ENCODE measurements around the gene P3H1.
"Not testable (repeated sequence)": the region's sequence is repeated elsewhere in the genome, so short reads cannot be mapped to it uniquely, and the experiment has no call there.

P3H1 gene, protein sequence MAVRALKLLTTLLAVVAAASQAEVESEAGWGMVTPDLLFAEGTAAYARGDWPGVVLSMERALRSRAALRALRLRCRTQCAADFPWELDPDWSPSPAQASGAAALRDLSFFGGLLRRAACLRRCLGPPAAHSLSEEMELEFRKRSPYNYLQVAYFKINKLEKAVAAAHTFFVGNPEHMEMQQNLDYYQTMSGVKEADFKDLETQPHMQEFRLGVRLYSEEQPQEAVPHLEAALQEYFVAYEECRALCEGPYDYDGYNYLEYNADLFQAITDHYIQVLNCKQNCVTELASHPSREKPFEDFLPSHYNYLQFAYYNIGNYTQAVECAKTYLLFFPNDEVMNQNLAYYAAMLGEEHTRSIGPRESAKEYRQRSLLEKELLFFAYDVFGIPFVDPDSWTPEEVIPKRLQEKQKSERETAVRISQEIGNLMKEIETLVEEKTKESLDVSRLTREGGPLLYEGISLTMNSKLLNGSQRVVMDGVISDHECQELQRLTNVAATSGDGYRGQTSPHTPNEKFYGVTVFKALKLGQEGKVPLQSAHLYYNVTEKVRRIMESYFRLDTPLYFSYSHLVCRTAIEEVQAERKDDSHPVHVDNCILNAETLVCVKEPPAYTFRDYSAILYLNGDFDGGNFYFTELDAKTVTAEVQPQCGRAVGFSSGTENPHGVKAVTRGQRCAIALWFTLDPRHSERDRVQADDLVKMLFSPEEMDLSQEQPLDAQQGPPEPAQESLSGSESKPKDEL

DNA sequence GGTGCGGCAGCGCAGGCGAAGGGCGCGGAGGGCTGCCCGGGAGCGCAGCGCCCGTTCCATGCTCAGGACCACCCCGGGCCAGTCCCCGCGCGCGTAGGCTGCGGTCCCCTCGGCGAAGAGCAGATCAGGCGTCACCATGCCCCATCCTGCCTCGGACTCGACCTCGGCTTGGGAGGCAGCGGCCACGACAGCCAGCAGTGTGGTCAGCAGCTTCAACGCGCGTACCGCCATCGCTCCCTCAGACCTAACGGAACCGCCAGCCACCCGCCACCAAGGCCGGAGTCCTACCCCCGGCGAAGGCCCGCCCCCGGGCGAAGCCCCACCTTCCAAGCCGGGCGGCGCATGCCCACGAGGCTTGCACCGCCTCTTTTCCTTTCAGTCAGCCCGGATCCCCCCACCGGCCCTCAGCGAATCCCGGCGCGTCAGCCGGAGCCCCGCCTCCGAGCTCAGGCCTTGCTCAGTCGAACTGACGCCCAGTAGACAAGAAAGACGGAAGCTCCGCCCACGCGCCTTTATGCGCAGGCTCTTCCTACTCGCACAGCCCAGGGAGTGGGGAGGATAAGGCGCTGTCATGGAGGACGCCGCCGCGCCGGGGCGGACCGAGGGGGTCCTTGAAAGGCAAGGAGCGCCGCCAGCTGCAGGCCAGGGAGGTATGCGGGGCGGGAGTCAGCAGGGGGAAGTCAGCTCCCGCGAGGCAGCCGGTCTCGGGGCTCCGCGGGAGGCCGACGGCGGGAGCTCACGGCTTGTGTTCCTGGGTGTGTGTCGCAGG lies at the start of gene P3H1, which contains the start of gene C1orf50:
Gene P3H1, minus strand, starts transcription at position 288 of the 769 bp plus-strand sequence. Its CDS starts 57 bp downstream, at position 231.
Gene C1orf50, plus strand, starts transcription at position 509 of the 769 bp plus-strand sequence. Its CDS starts 63 bp downstream, at position 572.
- DNase-seq, result peak; percentile 98

DNA sequence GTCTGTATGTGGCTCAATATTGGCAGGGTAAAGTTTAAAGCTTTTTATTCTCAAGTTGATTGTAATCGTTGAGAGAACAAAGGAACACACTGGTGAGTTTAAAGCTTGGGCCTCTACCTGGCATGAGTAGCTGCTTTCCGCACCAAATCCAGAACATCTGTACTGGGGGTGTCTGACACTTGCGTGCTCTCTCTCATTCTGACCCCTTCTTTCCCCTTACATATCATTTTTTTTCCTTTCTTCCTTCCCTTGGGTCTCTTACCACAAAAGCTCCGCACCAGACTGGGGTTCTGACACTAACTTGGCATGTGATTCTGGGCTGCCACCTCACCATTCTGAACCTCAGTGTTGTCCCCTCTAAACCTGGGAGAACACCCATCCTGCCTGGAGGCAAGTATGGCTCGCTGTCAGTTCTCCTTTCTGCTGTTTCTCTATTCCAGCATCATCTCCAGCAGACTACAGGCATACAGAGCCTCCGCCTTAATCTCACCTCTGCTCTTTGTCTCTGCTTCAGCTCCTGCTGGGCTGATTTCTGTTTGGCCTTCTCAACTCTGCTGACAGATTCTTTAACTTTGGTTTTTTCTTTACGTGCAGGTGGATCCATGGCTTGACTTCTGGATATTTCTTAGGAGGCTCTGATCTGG lies 49.2 kb upstream of the P3H1 start:
- DNase-seq, result peak; percentile 54

DNA sequence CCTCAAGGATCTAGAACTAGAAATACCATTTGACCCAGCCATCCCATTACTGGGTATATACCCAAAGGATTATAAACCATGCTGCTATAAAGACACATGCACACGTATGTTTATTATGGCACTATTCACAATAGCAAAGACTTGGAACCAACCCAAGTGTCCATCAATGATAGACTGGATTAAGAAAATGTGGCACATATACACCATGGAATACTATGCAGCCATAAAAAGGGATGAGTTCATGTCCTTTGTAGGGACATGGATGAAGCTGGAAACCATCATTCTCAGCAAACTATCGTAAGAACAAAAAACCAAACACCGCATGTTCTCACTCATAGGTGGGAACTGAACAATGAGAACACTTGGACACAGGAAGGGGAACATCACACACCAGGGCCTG lies 48.0 kb upstream of the P3H1 start:
- not testable (repeated sequence) for DNase-seq

DNA sequence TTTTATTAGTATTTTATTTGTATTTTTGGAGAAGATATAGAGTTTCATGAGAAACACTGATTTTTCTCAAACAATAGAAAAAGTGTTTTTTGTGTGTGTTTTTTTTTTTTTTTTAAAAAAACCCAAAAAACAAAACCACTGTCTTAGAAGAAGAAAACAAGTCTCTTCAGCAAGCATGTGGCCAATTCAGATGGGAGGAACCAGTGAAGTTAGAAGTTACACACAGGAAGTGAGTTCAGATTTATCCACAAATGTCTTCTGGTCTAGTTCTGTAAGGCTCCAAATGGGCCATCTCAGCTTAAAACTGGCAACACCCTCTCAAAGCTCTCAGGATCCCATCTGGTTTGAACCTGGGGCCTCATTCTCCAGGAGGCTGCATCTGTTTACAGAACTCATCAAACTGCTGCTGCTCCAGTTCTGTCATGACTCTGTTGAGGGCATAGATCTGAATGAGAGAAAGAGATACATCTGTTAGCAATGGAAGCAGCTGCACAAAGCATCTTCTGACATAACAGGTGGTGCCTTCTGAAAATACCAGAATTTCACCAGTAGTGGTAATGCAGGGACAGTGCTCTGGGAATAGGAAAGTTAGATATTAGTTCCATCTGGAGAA lies 40.3 kb upstream of the P3H1 start:
- peak; percentile 3 for DNase-seq

DNA sequence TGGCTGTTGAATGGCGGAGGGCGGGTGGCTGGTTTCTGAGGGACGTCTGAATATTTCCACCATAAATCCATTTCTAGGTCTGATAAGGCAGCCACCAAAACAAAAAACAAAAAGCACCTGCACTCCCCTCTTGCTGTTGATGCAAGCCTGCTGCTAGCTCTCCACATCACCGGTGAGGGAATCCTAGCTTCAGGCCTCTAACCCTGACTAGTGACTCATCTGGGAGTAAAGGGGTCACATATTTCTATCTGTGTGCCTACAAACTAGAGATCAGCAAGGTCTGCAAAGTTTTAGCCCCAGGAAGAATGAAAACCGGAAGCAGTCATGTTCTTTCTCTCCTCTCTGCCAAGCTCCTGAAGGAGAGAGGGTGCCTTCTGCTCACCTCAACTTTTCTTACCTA lies 39.8 kb upstream of the P3H1 start:
- no peak for DNase-seq

DNA sequence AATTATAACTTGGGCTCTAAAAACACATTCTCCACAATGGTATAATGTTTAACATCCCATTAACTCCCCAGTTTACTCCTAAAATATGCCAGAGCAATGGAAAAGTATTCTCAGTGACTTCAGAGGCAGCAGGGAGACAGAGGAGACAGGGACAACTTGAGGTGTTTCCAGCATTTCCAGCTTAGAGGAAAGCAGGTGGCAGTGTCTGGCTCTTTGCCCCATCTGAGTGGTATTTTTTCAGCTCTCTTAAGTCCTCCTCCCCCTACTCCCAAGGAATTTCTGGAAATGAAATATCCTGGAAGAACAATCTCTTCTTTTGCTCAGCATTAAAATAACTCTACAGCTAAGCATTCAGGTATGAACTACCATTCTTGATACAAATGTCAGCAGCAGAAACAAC lies 39.3 kb upstream of the P3H1 start:
- DNase-seq, result peak; percentile 80

DNA sequence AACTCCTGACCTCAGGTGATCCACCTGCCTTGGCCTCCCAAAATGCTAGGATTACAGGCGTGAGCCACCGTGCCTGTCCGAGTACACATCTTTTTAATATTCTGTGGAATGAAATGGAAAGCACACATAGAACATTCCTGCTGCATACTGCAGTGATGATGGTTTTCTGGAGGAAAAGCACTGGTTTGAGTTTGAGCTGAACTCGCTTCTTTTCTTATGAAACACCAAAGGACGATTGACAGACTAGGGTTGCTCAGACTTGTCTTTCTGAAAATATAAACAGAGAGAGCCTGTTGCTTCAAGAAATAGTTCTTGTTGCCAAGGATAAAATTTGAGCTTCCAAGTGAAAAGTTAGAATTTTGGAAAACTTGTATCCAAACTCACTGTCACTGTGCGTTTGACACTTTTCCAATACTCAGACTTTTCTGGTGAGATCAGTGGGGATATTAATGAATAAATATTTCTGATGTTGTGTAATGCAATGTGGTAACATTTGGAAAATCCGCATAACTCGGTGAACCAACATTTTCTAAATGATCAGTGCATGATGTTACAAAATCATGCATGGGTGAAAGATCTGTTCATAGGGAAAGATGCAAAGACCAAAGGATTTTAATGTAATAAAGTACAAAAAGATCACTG lies 35.1 kb upstream of the P3H1 start:
- no peak for DNase-seq

DNA sequence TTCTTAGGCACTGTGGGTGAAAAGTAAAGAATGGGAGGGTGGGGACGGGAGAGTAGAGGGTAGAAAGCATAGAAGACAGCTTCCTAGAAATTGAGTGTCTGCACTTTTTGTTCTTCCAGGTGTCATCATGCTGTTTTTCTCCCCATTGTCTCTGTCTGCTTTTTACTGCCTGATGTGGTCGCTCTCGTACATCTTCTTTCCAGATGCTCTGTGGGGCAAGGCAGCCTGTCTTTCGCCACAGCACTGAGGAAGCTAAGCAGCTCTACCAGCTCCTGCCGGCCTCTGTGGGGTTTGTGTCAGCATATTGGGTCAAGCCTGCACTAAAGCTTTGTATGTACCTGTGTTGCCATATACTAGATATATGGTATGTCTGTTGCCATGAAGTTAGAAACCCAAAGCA lies 31.2 kb upstream of the P3H1 start:
- DNase-seq, result no peak

DNA sequence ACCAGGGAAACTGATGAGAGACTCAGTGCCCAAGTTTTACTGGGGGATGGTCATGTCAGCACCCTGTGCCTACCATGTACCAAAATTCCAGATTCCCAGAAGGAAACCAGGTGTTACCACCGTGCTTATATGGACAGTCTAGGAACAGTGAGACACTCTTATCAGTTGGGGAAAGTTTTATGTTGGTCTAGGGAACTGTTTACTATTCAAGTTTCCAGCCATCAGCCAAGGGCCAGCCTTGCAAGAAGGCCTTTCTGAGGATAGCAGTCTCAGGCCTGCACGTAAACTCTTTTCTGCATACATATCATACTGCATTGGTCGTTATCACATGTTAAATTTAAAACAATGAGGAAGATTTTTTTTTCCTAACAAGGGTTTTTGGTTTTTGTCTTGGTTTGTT lies 30.6 kb upstream of the P3H1 start:
- DNase-seq, result no peak

DNA sequence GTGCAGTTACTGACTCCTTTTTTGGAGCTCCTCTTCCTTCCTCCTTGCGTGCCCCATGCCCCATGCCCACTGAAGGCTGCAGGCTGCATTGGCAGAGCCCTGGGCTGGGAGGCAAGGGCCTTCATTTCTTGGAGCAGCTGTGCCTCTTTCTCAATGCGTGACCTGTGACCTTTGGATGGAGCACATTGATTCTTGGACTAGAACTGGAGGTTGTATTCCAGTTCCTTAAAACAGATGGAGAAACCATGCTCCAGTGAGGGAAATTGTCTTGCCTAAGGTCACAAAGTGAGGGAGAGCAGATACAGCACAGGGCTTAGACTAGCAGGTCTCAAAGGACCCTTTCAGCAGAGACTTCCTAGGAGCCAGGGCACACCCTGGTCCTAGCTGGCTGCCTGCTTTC lies 27.0 kb upstream of the P3H1 start:
- no peak for DNase-seq

DNA sequence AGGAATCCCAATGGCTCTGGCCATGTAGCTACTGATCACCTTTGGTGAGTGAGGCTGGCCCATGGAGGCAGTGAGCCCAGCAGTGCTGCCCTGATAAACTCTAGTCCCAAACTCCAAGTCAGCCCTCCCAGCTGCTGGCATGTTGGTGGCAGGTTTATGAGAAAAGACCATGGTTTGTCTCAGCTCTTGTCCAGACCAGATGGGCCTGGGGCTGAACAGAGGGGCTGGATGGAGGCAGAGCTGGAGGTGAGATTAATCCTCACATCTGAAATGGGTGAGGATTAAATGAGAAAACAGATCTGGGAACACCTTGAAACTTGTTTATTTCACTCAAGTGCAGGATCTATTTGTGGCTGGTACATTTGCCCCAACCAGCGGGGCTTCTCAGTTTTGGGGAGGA lies 21.2 kb upstream of the P3H1 start:
- no peak for DNase-seq

DNA sequence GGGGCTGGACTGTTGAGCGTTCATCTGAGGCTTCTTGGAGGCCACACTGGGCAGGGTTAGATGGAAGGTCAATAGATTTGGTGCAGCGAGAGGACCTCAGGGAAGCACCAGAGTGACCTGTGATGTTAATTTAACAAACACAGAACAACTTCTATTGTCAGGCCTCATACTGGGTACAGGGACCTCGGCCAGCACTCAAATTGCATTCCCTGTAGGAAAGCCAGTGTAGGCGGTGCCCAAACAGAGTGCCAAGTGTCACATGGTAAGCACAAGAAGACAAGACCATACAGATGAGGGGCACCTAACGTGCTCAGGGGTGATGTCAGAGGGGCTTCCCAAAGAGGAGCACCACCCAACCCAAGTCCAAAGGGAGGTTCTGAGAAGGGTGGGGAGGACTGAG lies 19.3 kb upstream of the P3H1 start:
- DNase-seq, result no peak

DNA sequence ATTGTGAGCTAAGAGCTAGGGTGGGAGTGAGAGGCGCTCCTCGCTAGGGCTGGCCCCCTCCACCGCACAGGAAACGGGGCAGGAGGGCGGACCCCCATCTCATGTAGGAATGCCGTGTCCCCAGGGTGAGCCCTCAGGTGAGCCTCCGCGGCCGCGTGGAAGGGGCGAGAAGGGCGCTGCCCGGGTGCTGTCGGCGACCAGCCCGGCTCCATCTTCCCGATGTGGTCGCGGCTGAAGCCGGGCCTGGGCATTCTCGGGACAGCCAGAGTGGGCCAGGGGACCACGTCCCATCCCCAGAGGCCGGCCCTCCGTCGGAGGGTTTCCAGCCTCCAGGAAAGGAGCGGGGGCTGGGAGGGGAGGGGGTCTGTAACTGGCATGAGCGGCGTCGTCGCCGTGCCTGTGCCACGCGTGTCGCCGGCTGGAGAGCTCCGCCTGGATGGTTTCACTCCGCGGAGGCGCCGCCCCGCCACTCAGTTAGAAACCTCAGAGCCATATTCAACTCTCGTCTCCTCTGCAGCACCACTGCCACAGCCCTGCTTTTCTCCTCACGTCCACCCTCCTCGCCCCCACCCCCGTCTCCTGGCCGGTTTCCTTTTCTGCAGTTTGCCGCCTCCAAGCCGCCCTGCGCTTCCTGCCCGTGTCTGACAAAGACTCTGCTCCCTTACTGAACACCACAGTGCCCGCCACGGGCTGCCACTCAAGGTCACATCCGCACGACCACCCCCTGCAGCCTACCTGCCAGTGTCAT lies 18.3 kb upstream of the P3H1 start, which contains the start of gene TMEM269:
Gene TMEM269, plus strand, starts transcription at position 46 of the 748 bp plus-strand sequence. CDS start 4,903 bp downstream, outside the sequence.
- DNase-seq, result peak; percentile 29

DNA sequence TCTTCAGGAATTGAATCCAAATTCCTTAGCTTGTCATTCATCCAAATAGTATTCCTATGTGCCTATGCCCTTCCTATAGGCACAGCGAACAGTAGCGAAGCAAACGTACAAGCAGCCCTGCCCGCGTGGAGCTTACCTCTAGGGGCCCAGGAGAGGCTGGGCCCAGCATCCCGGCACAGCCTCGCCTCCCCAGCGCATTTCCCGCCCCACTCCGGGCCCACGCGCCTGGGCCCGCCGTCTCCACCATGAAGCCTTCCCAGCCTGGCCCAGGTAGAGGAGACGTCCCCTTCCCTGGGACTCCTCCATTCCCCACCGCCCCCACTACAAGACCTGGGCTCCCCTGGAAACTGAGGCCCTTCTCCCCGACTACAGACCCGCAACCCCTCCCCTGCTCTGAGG lies 17.7 kb upstream of the P3H1 start:
- no peak for DNase-seq

DNA sequence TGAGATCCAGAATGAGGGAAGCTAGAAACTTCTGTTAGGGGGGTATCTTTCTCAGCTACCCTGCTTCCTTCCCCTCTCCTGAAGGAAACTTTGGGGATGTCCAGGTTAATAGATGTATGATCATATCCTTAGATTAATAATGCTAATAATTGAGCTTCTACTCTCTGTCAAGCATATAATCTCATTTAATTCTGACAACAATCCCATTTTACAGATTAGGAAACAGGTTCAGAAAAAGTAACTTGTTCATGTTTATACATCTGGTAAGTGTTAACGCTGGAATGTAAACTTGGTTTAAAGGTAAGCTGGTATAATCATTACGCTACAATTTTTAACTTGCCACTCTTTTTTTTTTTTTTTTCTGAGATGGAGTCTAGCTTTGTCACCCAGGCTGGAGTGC lies 16.3 kb upstream of the P3H1 start:
- DNase-seq, result no peak

DNA sequence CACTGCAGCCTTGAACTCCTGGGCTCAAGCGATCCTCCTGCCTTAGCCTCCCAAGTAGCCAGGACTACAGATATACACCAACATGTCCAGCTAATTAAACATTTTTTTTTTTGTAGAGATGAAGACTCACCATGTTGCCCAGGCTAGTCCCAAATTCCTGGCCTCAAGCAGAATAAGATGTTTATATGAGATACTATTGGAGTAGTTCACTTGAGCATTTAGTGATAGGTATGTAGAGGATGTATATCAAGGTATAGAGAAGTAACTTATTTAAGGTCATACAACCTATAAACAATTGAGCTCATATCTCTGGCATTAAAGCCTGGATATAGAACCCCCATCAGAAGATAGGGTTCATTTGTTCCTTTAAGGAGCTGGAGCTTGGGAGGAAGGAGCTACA lies 13.3 kb upstream of the P3H1 start:
- no peak for DNase-seq

DNA sequence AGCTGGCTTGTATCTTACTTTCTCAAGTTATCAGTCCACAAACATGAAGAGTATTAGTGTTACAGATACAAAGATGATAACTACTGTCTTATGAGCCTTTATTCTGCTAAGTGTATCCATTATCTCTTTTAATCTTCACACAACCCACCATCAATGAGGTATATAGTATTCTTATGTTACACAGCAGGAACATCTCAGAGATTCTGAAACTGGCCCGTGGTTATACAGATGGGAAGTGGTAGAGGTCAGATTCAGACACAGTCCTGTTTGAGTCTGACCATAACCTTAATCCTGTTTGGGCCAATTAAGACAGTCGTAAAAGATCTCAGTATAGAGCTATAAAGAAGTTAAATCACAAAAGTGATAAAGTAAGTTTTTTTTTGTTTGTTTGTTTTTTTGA lies 12.9 kb upstream of the P3H1 start:
- no peak for DNase-seq

DNA sequence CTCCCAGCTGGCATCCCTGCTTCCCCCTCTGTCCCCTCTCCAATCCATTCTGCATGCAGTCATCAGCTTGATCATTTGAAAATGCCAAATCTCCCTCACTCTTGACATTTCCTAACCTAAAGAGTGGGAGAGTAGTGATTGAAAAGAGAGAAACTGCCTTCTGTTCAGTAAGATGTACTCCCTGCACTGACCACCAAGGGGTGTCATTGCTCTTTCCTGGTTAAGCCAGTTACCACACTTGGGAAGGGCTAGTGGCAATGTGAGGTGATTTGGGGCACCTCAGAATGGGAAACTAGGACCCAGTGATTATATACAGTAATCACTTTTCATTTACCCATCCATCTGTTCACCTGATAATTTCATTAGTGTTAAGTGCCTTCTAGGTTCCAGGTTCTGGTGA lies 11.0 kb upstream of the P3H1 start:
- peak; percentile 41 for DNase-seq

DNA sequence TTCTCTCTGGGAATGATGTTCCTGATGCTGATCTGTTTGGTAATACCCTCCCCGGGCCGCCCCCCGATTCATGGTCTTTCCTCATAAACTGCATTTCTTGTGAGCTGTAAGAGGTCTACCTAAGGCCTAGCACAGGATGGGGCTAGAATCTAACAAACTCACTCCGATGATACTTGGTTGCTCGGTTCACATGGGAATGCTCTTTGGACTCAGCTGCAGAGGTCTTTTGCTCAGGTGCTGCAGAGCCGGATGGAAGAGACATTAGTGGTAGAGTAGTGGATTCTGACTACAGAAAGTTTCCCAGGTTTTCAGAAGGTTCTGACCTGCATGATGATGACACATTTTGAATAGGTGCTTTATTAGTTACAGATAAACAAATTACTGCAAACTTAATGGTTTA lies 9.7 kb upstream of the P3H1 start:
- DNase-seq, result no peak

DNA sequence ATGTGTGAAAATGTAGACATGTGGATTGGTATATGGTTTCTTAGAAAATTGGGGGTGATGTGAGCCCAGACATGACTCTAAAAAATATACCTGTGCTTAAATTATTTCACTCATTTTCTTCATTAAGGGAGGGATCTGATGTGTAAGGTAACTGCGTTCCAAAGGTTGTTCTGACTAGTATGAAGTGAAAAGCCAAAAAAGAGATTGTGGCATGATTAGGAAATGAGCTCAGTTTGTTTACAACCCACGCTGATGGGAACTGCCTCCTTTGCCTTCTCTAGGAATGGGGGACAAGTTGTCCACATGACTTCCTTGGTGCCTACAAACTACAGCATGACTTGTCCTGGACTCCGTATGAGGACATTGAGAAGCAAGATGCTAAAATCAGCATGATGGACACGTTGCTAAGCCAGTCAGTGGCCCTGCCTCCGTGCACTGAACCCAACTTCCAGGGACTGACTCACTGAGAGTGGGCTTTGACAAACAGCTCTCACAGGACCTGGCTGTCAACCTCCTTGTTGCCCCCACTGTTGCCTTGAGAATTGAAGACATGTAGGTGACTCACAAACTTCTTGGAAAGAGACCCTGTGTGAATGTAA lies 8.2 kb upstream of the P3H1 start:
- no peak for DNase-seq

DNA sequence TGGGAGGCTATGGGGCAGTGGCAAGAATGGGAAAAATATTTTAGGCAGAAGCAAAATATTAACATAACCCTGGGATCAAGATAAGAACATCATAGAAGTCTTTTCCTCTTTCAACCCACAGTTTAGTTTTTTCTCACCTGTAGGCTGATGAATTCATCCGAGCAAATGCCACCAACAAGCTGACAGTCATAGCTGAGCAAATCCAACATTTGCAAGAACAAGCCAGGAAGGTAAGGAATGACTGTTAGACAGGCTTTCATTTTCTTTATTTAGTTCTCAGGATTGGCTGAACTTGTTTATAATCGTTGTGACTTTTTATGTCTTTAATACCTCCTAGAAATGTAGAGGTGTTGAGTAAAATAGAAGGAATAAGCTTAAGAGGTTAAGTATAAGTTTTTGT lies 6.6 kb upstream of the P3H1 start:
- no peak for DNase-seq
